ENCODE data around the gene PLEKHM3.

Gene PLEKHM3

GRCh38 chr2:207876842-207877535, 148.3 kb downstream of the PLEKHM3 start:
- no peak for DNase-seq

GRCh38 chr2:207875473-207876212, 149.7 kb downstream of the PLEKHM3 start:
- no peak for DNase-seq

GRCh38 chr2:207873794-207874193, 151.5 kb downstream of the PLEKHM3 start:
- no peak for DNase-seq

GRCh38 chr2:207871911-207872310, 153.4 kb downstream of the PLEKHM3 start:
- no peak for DNase-seq

- DNase-seq: no peak
These were observed 153.8 kb downstream of the PLEKHM3 start for GRCh38 chr2:207871506-207871905.

GRCh38 chr2:207870814-207871213, 154.5 kb downstream of the PLEKHM3 start:
- DNase-seq: no peak

- DNase-seq: no peak
These were observed 155.2 kb downstream of the PLEKHM3 start for GRCh38 chr2:207869784-207870778.

- DNase-seq: no peak
These were observed 156.3 kb downstream of the PLEKHM3 start for GRCh38 chr2:207868855-207869596.

- no peak for DNase-seq
These were observed 157.4 kb downstream of the PLEKHM3 start for GRCh38 chr2:207867905-207868304.

- no peak for DNase-seq
These were observed 158.3 kb downstream of the PLEKHM3 start for GRCh38 chr2:207867056-207867455.

GRCh38 chr2:207865210-207865609, 160.1 kb downstream of the PLEKHM3 start:
- DNase-seq: no peak

GRCh38 chr2:207863345-207863744, 162.0 kb downstream of the PLEKHM3 start:
- no peak for DNase-seq

GRCh38 chr2:207861789-207862188, 163.5 kb downstream of the PLEKHM3 start:
- no peak for DNase-seq

GRCh38 chr2:207860685-207861084, 164.6 kb downstream of the PLEKHM3 start:
- DNase-seq: no peak

- DNase-seq: no peak
These were observed 169.7 kb downstream of the PLEKHM3 start for GRCh38 chr2:207855591-207855990.

GRCh38 chr2:207854484-207855440, 170.6 kb downstream of the PLEKHM3 start:
- DNase-seq: no peak

- DNase-seq: no peak
These were observed 172.5 kb downstream of the PLEKHM3 start for GRCh38 chr2:207852791-207853190.

- DNase-seq: no peak
These were observed 175.9 kb downstream of the PLEKHM3 start for GRCh38 chr2:207849443-207849842.

- DNase-seq: no peak
These were observed 176.8 kb downstream of the PLEKHM3 start for GRCh38 chr2:207848545-207848928.

- no peak for DNase-seq
These were observed 177.4 kb downstream of the PLEKHM3 start for GRCh38 chr2:207847807-207848544.
